Mesenteric fat pad (tissue), 1 donor: Measurements from ENCODE around the gene WDFY3. TPM values are rescaled to one million over a fixed set of nuclear protein-coding genes. Genes with fewer than 3 reads are reported as not detected.

ENCODE experiments used
- DNase-seq: peaks from one replicate; pipeline ENCODE4 v3.0.0-alpha.2; 2020; ENCODE audit warnings: low spot score
- total RNA-seq: library from RNA; stranded (reverse); fragmentation: NEBNext Ultra II Directional; extraction: Animal tissue kit (Norgen Biotek cat#: 25700); gene quantifications from one replicate; pipeline ENCODE4 v1.2.1, GENCODE V29; 2021
- donor health status: DM: yes; HTN: yes; CAD: no.

The WDFY3 gene
- total RNA-seq, 1 donor from 2014 or later, result 124 TPM

- DNase-seq, result no peak
Observed at GRCh38 chr4:84954982-84955567, 11.4 kb downstream of the WDFY3 start.

DNA sequence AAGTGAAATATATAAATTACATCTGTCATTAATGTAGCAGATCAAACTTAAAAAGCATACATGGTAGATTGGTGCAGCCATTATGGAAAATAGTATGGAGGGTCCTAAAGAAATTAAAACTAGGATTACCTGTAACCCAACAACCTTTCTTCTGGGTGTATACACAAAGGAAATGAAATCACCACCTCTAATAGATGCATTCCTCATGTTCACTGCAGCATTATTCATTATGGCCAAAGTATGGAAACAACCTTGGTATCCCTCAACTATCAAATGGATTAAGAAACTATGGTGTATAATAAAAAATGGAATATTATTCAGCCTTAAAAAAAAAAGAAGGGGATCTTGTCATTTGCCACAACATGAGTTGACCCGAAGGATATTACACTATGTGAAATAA, 13.7 kb downstream of the WDFY3 start:
- no peak for DNase-seq

DNA sequence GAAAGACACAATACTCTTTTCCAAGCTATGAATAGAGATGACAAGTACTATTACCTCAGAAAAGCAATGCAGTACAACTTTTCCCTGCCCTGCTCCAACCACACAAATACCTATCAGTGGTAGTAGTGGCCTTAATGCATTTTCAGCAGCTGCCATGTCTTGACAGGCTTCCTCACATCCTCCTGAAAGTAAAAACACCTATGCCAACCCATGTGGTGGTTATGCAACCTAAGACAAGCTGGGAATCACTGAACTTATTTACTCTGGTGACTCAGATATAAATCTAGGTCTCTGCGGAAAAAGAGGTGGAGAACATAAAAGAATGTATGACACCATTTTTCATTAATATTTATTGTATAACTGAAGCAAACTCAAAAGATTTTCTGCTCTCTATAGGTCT, 14.5 kb downstream of the WDFY3 start:
- DNase-seq, result no peak

GRCh38 chr4:84948056-84948455, 18.4 kb downstream of the WDFY3 start:
- DNase-seq, result no peak

- DNase-seq, result no peak
Observed at GRCh38 chr4:84944947-84945346, 21.5 kb downstream of the WDFY3 start.

DNA sequence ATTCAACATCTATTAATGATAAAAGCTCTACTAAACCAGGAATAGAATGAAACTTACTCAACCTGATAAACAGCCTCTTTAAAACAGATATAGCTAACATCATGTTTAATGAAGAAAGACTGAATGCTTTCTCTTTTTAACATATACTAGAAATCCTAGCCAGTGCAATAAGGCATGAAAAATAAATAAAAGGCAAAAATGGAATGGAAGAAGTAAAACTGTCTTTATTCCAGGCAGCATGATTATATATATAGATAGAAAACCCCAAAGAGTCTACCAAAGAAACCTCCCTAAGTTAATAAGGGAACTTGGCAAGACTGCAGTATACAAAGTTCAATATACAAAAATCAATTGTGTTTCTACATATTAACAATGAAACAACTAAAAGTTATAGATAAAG, 25.5 kb downstream of the WDFY3 start:
- DNase-seq, result no peak

DNA sequence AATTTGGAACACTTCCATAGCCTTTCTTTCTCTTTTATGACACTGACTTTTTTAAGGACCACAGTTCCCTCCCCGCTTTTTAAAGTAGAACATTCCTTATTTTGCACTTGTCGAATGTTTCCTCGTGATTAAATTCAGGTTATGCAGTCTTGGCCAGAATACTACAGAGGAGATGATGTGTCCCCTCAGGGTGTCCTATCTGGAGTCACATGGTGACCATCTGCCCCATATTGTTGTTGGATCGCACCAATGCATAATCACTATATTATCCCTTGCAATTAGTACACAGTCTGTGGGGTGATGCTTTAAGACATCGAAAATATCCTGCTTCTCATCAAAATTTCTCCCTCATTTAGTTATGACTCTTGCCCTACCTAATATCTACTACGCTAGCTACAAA, 27.4 kb downstream of the WDFY3 start:
- DNase-seq, result no peak

GRCh38 chr4:84938316-84938715, 28.2 kb downstream of the WDFY3 start:
- no peak for DNase-seq

DNA sequence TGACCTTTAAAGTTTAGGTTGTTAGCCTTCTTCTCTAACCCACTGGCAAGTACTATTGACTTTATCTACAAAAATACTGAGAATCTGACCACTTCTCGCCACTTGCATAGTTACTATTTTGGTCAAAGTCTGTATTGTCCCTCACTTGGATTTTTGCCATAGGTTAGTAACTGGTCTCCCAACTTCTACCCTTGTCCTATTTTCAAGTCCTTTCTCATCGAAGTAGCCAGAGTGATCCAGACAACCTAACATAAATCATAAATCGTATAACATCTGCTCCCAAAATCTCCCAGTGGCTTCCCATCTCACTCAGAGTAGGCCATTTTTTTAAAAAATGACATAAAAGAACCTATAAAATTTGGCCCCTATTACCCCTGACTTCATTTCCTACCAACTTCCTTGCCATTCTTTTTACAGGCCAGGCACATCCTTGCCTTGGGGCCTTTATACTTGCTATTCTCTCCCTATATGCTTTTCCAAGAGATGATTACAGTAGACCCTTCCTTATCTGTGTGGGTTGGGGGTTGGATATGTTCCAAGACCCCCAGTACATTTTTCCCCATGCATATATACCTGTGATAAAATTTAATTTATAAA, 29.0 kb downstream of the WDFY3 start:
- no peak for DNase-seq

- DNase-seq, result no peak
Observed at GRCh38 chr4:84936123-84936522, 30.4 kb downstream of the WDFY3 start.

DNA sequence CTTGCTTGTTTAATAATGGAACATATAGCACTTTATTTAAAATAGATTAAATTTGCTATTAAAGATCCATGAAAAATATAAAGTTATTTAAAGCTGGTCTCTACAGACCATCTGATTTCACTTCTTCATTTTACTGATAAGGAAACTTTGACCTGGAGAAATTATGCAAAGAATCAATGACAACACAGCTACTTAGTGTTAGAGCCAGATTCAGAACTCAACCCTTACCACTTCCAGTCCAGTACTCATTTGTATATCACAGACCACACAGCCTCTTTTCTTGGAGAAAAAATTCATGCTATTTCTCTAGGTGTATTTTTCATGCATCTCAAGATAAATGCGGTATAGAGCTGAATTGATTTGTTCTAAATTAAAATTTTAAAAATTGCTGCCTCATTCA, 34.0 kb downstream of the WDFY3 start:
- DNase-seq, result no peak

- no peak for DNase-seq
Observed at GRCh38 chr4:84931961-84932360, 34.5 kb downstream of the WDFY3 start.

GRCh38 chr4:84931274-84931673, 35.2 kb downstream of the WDFY3 start:
- no peak for DNase-seq

DNA sequence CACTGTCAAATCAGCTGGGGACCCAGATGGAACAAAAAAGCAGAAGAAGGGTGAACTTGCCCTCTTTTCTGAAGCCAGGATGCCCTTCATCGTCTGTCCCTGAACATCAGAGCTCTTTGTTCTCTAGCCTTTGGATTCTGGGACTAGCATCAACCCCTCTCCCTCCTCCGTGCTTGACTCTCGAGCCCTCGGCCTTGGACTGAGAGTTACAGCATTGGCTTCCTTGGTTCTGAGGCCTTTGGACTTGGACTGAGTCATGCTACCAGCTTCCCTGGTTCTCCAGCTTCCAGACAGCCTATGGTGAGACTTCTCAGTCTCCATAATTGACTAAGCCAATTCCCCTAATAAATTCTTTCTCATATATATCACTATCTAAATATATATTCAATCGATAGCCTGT, 38.4 kb downstream of the WDFY3 start:
- no peak for DNase-seq

DNA sequence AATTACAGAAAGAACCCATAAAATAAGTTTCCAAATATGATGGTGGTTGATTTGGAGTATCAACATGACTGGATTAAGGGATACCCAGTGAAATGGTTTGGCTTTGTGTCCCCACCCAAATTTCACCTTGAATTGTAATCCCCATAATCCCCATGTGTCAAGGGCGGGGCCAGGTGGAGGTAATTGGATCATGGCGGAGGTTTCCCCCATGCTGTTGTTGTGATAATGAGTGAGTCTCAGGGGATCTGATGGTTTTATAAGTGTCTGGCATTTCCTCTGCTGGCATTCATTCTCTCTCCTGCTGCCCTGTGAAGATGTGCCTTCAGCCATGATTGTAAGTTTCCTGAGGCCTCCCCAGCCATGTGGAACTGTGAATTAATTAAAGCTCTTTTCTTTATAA, 39.1 kb downstream of the WDFY3 start:
- no peak for DNase-seq

- DNase-seq, result no peak
Observed at GRCh38 chr4:84925558-84925957, 40.9 kb downstream of the WDFY3 start.

- DNase-seq, result no peak
Observed at GRCh38 chr4:84924434-84924833, 42.1 kb downstream of the WDFY3 start.

GRCh38 chr4:84920617-84921016, 45.9 kb downstream of the WDFY3 start:
- DNase-seq, result no peak

DNA sequence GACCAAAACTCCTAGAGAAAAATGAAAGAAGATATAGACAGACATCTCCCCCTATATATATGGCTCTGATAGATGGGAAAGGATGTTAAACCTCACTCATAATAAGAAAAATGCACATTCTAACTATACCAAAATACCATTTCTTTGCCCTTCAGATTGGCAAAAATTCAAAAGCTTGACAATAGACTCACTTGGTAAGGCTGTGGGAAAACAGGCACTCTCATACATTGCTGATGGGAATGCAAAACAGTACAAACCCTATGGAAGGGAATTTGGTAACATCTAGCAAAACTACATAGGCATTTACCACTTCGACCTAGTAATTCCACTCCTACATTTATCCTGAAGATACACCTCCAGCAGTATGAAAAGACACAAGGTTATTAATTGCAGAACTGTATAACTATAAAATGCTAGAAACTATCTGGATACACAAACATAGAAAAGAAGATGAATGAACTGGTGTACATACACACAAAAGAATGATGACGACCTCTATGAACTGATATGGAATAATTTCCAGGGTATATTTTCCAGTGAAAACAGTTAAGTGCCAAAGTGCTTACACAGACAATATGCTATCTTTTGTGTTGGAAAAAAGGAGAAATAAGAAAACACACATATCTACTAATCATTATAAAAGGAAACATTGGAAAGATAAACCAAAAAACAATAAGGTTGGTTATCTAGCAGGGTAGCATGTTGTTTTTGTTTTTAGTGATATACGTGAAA, 48.5 kb downstream of the WDFY3 start:
- no peak for DNase-seq

GRCh38 chr4:84917086-84917821, 49.2 kb downstream of the WDFY3 start:
- no peak for DNase-seq

- no peak for DNase-seq
Observed at GRCh38 chr4:84916227-84916626, 50.3 kb downstream of the WDFY3 start.

GRCh38 chr4:84915396-84915780, 51.1 kb downstream of the WDFY3 start:
- no peak for DNase-seq
